Pancreas (tissue), 10 donors: ENCODE data around the gene ST6GALNAC3. TPM values are rescaled to one million over a fixed set of nuclear protein-coding genes. Genes with fewer than 3 reads are reported as not detected.

Source experiments
- ATAC-seq, 4 donors: fragments of 200-7000 bp; cut with Tn5 transposase; one replicate each; pipeline versions ENCODE4 v1.8.0 to v1.9.1; 2020; ENCODE audit warnings: mild to moderate bottlenecking in 4 of 4, moderate library complexity in 4 of 4
- DNase-seq, 6 donors: peaks; one replicate each; pipeline ENCODE4 v3.0.0-alpha.2; 2020
- FAIRE-seq: peaks from 2 replicates; lab custom pipeline; 2012; peaks lifted over from hg19 to GRCh38; lab: Jason Lieb, UNC
- H3K27ac ChIP-seq, 4 donors: fragments of 200-600 bp; sonication (generic); 1 replicate in 3 of 4; 2 replicates in 1 of 4; pipeline versions ENCODE4 v1.5.0 to v1.8.0; 2020
- H3K27me3 ChIP-seq, 4 donors: fragments of 200-600 bp; one replicate each; pipeline ENCODE4 v1.8.0; 2021
- H3K36me3 ChIP-seq, 3 donors: fragments of 200-600 bp; sonication (generic) in 1 of 3; one replicate each; pipeline versions ENCODE4 v1.5.0 to v1.8.0; 2020 to 2021
- H3K4me1 ChIP-seq, 3 donors: fragments of 200-600 bp; one replicate each; pipeline ENCODE4 v1.8.0; 2021
- H3K4me3 ChIP-seq, 4 donors: fragments of 200-600 bp; sonication (generic) in 2 of 4; one replicate each; pipeline versions ENCODE4 v1.5.0 to v1.8.0; 2020 to 2021
- H3K9me3 ChIP-seq, 4 donors: fragments of 200-600 bp; one replicate each; pipeline ENCODE4 v1.8.0; 2021
- WGBS, 2 donors: extraction: QIAGEN DNeasy Blood & Tissue Kit; methylation state at CpG; one replicate each; pipeline ENCODE4 v1.1.7; 2013; 5-methylcytosine and 5-hydroxymethylcytosine counted together
- intact Hi-C, 3 donors: fragments of 100-400 bp; cut with DNase I; formaldehyde crosslinking; loops; one replicate each; pipeline versions ENCODE4 v1.11.1 to v1.14.2; 2022
- polyA plus RNA-seq, 2 donors: library from polyadenylated mRNA; stranded (reverse); fragments of 200-250 nt; gene quantifications; one replicate each; pipeline ENCODE4 v1.2.3, GENCODE V29; 2013
- total RNA-seq, 6 donors: library from RNA; stranded (reverse); fragmentation: NEBNext Ultra II Directional in 4 of 6; extraction: Animal tissue kit (Norgen Biotek cat#: 25700) in 4 of 6; gene quantifications; one replicate each; pipeline versions ENCODE4 v1.2.1 to v1.2.4, GENCODE V29; 2021 to 2023
- TF ChIP-seq, protein P1 (sequence below), 4 donors: fragments of 200-600 bp; sonication (generic) in 3 of 4; IDR thresholded peaks; one replicate each; pipeline versions ENCODE4 v1.5.0 to v1.8.0; 2021; ENCODE audit warnings: antibody characterized with exemption in 4 of 4
- donor health status: healthy with polysubstance abuse.
- donor health status: DM: no; HTN: no; CAD: no; lungs with moderate emphysema.
- donor health status: DM: no; HTN: no; CAD: no.
- donor health status: control.
- donor health status: control.
- donor health status: Bipolar disorder and iron deficiency.
- donor health status: DM: yes; HTN: yes; CAD: no.
- donor health status: DM: no; HTN: no; CAD: no.
- donor health status: DM: no; HTN: no; CAD: no.
- donor health status: DM: yes; HTN: yes; CAD: no.

ST6GALNAC3 gene
- total and polyA plus RNA-seq, 8 donors = 0.35 to 2.0 (median 0.80) TPM

GRCh38 chr1:76299036-76299435 is 224.5 kb downstream of the ST6GALNAC3 start:
- TF ChIP-seq, protein P1, sequence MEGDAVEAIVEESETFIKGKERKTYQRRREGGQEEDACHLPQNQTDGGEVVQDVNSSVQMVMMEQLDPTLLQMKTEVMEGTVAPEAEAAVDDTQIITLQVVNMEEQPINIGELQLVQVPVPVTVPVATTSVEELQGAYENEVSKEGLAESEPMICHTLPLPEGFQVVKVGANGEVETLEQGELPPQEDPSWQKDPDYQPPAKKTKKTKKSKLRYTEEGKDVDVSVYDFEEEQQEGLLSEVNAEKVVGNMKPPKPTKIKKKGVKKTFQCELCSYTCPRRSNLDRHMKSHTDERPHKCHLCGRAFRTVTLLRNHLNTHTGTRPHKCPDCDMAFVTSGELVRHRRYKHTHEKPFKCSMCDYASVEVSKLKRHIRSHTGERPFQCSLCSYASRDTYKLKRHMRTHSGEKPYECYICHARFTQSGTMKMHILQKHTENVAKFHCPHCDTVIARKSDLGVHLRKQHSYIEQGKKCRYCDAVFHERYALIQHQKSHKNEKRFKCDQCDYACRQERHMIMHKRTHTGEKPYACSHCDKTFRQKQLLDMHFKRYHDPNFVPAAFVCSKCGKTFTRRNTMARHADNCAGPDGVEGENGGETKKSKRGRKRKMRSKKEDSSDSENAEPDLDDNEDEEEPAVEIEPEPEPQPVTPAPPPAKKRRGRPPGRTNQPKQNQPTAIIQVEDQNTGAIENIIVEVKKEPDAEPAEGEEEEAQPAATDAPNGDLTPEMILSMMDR (IDR thresholded peaks at IDR 0.05) = no peak
- H3K36me3 ChIP-seq = no peaks in the 10 kb centered on the region
- no peaks in the 10 kb centered on the region for H3K9me3 ChIP-seq
- no peak overlapping the region for H3K27ac ChIP-seq
- H3K4me3 ChIP-seq = no peak overlapping the region
- intact Hi-C loops = no loop called here
- FAIRE-seq = no peak
- DNase-seq = no peak
- WGBS, 2 donors = 79 to 91% methylated on average over 3 of the region's 3 CpGs
- H3K4me1 ChIP-seq = no peaks in the 10 kb centered on the region
- no peaks in the 10 kb centered on the region for H3K27me3 ChIP-seq
- ATAC-seq = no peak

DNA sequence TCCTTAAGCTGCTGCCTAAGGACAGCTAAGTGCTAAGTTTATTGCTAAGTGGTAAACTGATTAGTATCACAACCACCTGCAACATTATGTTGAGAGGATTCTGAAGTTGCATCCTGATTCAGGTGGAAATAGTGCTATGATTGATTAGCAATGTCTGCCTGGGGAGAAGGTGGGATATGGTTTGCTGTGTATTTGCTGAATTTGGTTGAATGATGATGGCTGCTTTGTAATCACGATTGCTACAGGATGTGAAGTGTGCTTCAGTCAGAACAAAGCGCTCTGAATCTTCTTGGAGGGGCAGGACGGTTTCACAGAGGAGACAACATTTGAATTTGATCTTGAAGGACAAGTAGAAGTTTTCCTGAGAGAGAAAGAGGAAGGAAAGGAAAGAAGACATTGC is 226.0 kb downstream of the ST6GALNAC3 start:
- intact Hi-C loops = no loop called here
- H3K36me3 ChIP-seq = no peaks in the 10 kb centered on the region
- no peaks in the 10 kb centered on the region for H3K27me3 ChIP-seq
- H3K27ac ChIP-seq = no peak overlapping the region
- no peak overlapping the region for H3K4me3 ChIP-seq
- DNase-seq = no peak
- H3K9me3 ChIP-seq = no peaks in the 10 kb centered on the region
- no peak for ATAC-seq
- no peak for FAIRE-seq
- TF ChIP-seq, protein P1 (IDR thresholded peaks at IDR 0.05) = no peak
- no peaks in the 10 kb centered on the region for H3K4me1 ChIP-seq
- 64 to 82% methylated on average over 3 of the region's 3 CpGs for WGBS, 2 donors

- ATAC-seq (no peak), DNase-seq (no peak), FAIRE-seq (no peak)
- TF ChIP-seq, protein P1 (IDR thresholded peaks at IDR 0.05) = no peak
- H3K4me3 ChIP-seq = no peak overlapping the region
- 46 to 58% methylated on average over 5 of the region's 5 CpGs for WGBS, 2 donors
- H3K4me1 ChIP-seq = no peaks in the 10 kb centered on the region
- H3K27ac ChIP-seq = no peak overlapping the region
- H3K36me3 ChIP-seq = no peaks in the 10 kb centered on the region
- intact Hi-C loops = no loop called here
- no peaks in the 10 kb centered on the region for H3K27me3 ChIP-seq
- H3K9me3 ChIP-seq = no peaks in the 10 kb centered on the region
These were observed 228.3 kb downstream of the ST6GALNAC3 start for GRCh38 chr1:76302711-76303339.

DNA sequence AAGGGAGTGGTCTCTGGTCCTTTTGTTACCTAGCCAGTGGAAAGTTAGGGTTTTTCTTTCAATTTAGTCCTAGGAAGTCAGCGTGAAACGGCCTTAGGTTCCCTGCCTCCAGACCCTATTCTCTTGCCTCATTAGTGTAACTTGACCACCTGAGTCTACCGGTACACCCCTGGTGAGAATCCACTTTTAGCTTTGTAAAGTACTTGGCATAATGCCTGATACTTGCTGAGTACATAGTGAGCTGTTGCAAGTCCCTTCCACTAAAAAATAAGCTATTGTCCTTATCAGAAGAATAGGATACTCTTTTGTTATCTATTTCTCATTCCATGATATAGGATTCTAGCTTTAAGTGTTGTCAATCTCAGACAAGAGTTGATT is 228.8 kb downstream of the ST6GALNAC3 start:
- ATAC-seq = no peak

GRCh38 chr1:76313304-76313703 is 238.8 kb downstream of the ST6GALNAC3 start:
- 59 to 88% methylated on average over 1 of the region's 1 CpG for WGBS, 2 donors
- no peak overlapping the region for H3K4me3 ChIP-seq
- no peaks in the 10 kb centered on the region for H3K9me3 ChIP-seq
- intact Hi-C loops = no loop called here
- H3K27me3 ChIP-seq = no peaks in the 10 kb centered on the region
- no peak for DNase-seq
- H3K4me1 ChIP-seq = no peaks in the 10 kb centered on the region
- no peak for FAIRE-seq
- H3K27ac ChIP-seq = no peak overlapping the region
- no peaks in the 10 kb centered on the region for H3K36me3 ChIP-seq
- TF ChIP-seq, protein P1 (IDR thresholded peaks at IDR 0.05) = no peak
- ATAC-seq = no peak

More for the DNA sequence above, 228.8 kb downstream of the ST6GALNAC3 start:
- no peaks in the 10 kb centered on the region for H3K4me1 ChIP-seq
- H3K9me3 ChIP-seq = no peaks in the 10 kb centered on the region
- intact Hi-C loops = no loop called here
- no peaks in the 10 kb centered on the region for H3K27me3 ChIP-seq
- H3K4me3 ChIP-seq = no peak overlapping the region
- TF ChIP-seq, protein P1 (IDR thresholded peaks at IDR 0.05) = no peak
- 72 to 84% methylated on average over 3 of the region's 3 CpGs for WGBS, 2 donors
- DNase-seq = no peak
- H3K27ac ChIP-seq = no peak overlapping the region
- no peaks in the 10 kb centered on the region for H3K36me3 ChIP-seq
- no peak for FAIRE-seq
